K562 (cell line): ENCODE data around the gene KCNJ14. TPM values are rescaled to one million over a fixed set of nuclear protein-coding genes. Genes with fewer than 3 reads are reported as not detected.
A peak's percentile ranks its signal among the peaks of the same experiment; 100 is the strongest.

Experiments used
- ATAC-seq: fragments of 200-7000 bp; cut with Tn5 transposase; 3 replicates; pipeline ENCODE4 v1.9.1; 2020; ENCODE audit warnings: moderate library complexity
- BruUV-seq: library from RNA; stranded (reverse); fragments of 400-500 nt; replicated peaks from 2 replicates; lab custom pipeline; 2021; lab: Mats Ljungman, UMichigan
- CTCF ChIA-PET: fragments of 300-600 bp; formaldehyde crosslinking; extraction: SDS; loops from one replicate; lab custom pipeline; 2021; ENCODE audit warnings: low intra/inter-chr PET ratio; lab: Yijun Ruan, JAX
- POLR2A ChIA-PET: fragments of 300-600, 350-650 bp; sonication (Branson Sonifier 250); formaldehyde crosslinking; extraction: SDS; loops from one replicate; lab custom pipeline; 2021; ENCODE audit warnings: antibody characterized with exemption, inconsistent platforms; lab: Yijun Ruan, JAX
- DNase-seq, 4 experiments: peaks; one replicate each; pipeline versions ENCODE4 v3.0.0 to v3.0.0-alpha.2; 2011 to 2018; ENCODE audit warnings: low spot score in 3 of 4, mixed read lengths in 3 of 4; ENCODE audit errors: extremely low read depth in 1 of 4
- FAIRE-seq: peaks from 2 replicates; lab custom pipeline; 2011; peaks lifted over from hg19 to GRCh38; lab: Jason Lieb, UNC
- H2AFZ ChIP-seq: 2 replicates; pipeline ENCODE4 v1.6.0; 2011; ENCODE audit warnings: low read depth, low read length, control low read depth, inconsistent platforms
- H3K27ac ChIP-seq: fragments of 200-600 bp; 3 replicates; pipeline ENCODE4 v1.8.0; 2011; ENCODE audit warnings: low read depth, mild to moderate bottlenecking, control low read depth, inconsistent platforms, low read length, moderate library complexity, mixed read lengths; ENCODE audit errors: extremely low read depth
- H3K27me3 ChIP-seq, 2 experiments: fragments of 300-600 bp in 1 of 2; 2 replicates in 1 of 2; 3 replicates in 1 of 2; pipeline versions ENCODE4 v1.6.0 to v1.8.0; 2011; ENCODE audit warnings: inconsistent platforms in 2 of 2, low read length in 2 of 2, mild to moderate bottlenecking in 1 of 2, mixed read lengths in 1 of 2, moderate library complexity in 1 of 2; ENCODE audit not compliant: control insufficient read depth in 2 of 2, insufficient read depth in 2 of 2
- H3K36me3 ChIP-seq: fragments of 300-600 bp; 3 replicates; pipeline ENCODE4 v1.8.0; 2011; ENCODE audit warnings: mild to moderate bottlenecking, low read length, inconsistent platforms; ENCODE audit not compliant: control insufficient read depth, insufficient read depth
- H3K4me1 ChIP-seq, 2 experiments: fragments of 200-600 bp in 1 of 2; replicated peaks in 1 of 2; 2 replicates in 1 of 2; 3 replicates in 1 of 2; pipeline versions ENCODE4 v1.5.1 to v1.8.0; 2011; ENCODE audit warnings: inconsistent platforms in 2 of 2, low read length in 2 of 2, mild to moderate bottlenecking in 1 of 2, mixed read lengths in 1 of 2, moderate library complexity in 1 of 2; ENCODE audit not compliant: control insufficient read depth in 2 of 2, insufficient read depth in 2 of 2
- H3K4me2 ChIP-seq: 2 replicates; pipeline ENCODE4 v1.6.1; 2011; ENCODE audit warnings: low read length, control low read depth, inconsistent platforms, mixed read lengths; ENCODE audit not compliant: insufficient read depth
- H3K4me3 ChIP-seq: fragments of 200-600 bp; sonication (generic), shearing (Covaris generic); 2 replicates; pipeline ENCODE4 v1.5.1; 2016; ENCODE audit warnings: control low read depth, inconsistent platforms
- H3K79me2 ChIP-seq: fragments of 200-600 bp; 3 replicates; pipeline ENCODE4 v1.8.0; 2011; ENCODE audit warnings: low read length, inconsistent platforms; ENCODE audit not compliant: control insufficient read depth, insufficient read depth
- H3K9ac ChIP-seq, 2 experiments: 2 replicates each; pipeline versions ENCODE4 v1.6.0 to v1.6.1; 2011; ENCODE audit warnings: low read depth in 2 of 2, low read length in 2 of 2, control low read depth in 1 of 2, inconsistent platforms in 1 of 2, mild to moderate bottlenecking in 1 of 2, mixed read lengths in 1 of 2; ENCODE audit not compliant: insufficient read depth in 1 of 2
- H3K9me1 ChIP-seq: one replicate; pipeline ENCODE4 v1.6.0; 2011; ENCODE audit warnings: inconsistent platforms, mild to moderate bottlenecking, low read length, moderate library complexity; ENCODE audit not compliant: control insufficient read depth, insufficient read depth
- H3K9me3 ChIP-seq: replicated peaks from 2 replicates; pipeline ENCODE4 v1.5.1; 2011; ENCODE audit warnings: low read depth, low read length, inconsistent platforms; ENCODE audit not compliant: control insufficient read depth, insufficient read depth
- H4K20me1 ChIP-seq: replicated peaks from 2 replicates; pipeline ENCODE4 v1.6.1; 2011; ENCODE audit warnings: low read length, inconsistent platforms, mixed read lengths; ENCODE audit not compliant: control insufficient read depth, insufficient read depth
- CBX5 ChIP-seq: IDR thresholded peaks from 2 replicates; pipeline ENCODE4 v1.6.1; 2014; ENCODE audit warnings: low read depth, borderline replicate concordance
- POLR2A ChIP-seq: fragments of 450-650 bp; conservative IDR thresholded peaks from 2 replicates; pipeline ENCODE4 v1.6.1; 2016
- POLR2G ChIP-seq: fragments of 200-400 bp; formaldehyde crosslinking; IDR thresholded peaks from 2 replicates; pipeline ENCODE4 v1.6.1; 2017; ENCODE audit warnings: low read depth, mild to moderate bottlenecking, antibody characterized with exemption, low read length, moderate library complexity
- RAD51 ChIP-seq: fragments of 450-650 bp; IDR thresholded peaks from 2 replicates; pipeline ENCODE4 v1.7.1; 2016; ENCODE audit warnings: low read depth, mild to moderate bottlenecking, borderline replicate concordance
- SAFB ChIP-seq: fragments of 200-400 bp; formaldehyde crosslinking; IDR thresholded peaks from 2 replicates; pipeline ENCODE4 v1.6.1; 2017; ENCODE audit warnings: low read depth, low read length, borderline replicate concordance
- SUPT5H ChIP-seq: fragments of 450-650 bp; IDR thresholded peaks from 2 replicates; pipeline ENCODE4 v1.6.1; 2016
- ZNF436 ChIP-seq: fragments of 250-450, 450-650 bp; sonication (Bioruptor Pico); formaldehyde crosslinking; IDR thresholded peaks from 2 replicates; pipeline ENCODE4 v1.7.0; 2020; ENCODE audit warnings: mild to moderate bottlenecking
- WGBS: fragments of 100-300 bp; shearing (Covaris generic); methylation state at CpG from one replicate; pipeline ENCODE4 v1.1.6; 2016; ENCODE audit warnings: low coverage, mixed read lengths; ENCODE audit not compliant: insufficient coverage; ENCODE audit errors: missing lambda C conversion rate; 5-methylcytosine and 5-hydroxymethylcytosine counted together
- in situ Hi-C: fragments of 300-500 bp; cut with MboI; formaldehyde crosslinking; loops from 4 replicates; pipeline ENCODE4 v1.15.0; 2018; ENCODE audit warnings: inconsistent platforms, mixed read lengths
- intact Hi-C: fragments of 100-400 bp; cut with micrococcal nuclease; formaldehyde crosslinking; loops from 2 replicates; pipeline ENCODE4 v1.14.2; 2022
- polyA plus RNA-seq, 8 experiments: library from polyadenylated mRNA; depleted of rRNA in 4 of 8; stranded (reverse) in 5 of 8; unstranded in 3 of 8; fragments of >200 nt; fragmentation: Nextera tagmentation in 2 of 8; fragmentation: Illumina TruSeq in 1 of 8; extraction: Ambion mirVana in 2 of 8; extraction: Trizol in 1 of 8; gene quantifications; 2 replicates each; pipeline versions ENCODE4 v1.2.1 to v1.2.3, GENCODE V29; 2011 to 2014; ENCODE audit warnings: inconsistent platforms in 1 of 8, missing spikeins in 1 of 8
- total RNA-seq, 7 experiments: library from RNA; depleted of rRNA in 6 of 7; stranded (reverse); fragments of >200 nt in 6 of 7; fragmentation: Illumina TruSeq in 2 of 7; extraction: Trizol in 2 of 7; gene quantifications; 2 replicates each; pipeline versions ENCODE4 v1.2.1 to v1.2.3, GENCODE V29; 2011 to 2021; ENCODE audit warnings: low replicate concordance in 1 of 7
- TF ChIP-seq, protein P1 (sequence below): fragments of 450-650 bp; formaldehyde crosslinking; IDR thresholded peaks from 2 replicates; pipeline ENCODE4 v1.4.0; 2020; ENCODE audit warnings: mild to moderate bottlenecking, moderate library complexity
- TF ChIP-seq, protein P2 (sequence below): sonication (generic); formaldehyde crosslinking; IDR thresholded peaks from 2 replicates; pipeline ENCODE4 v1.8.0; 2022; ENCODE audit warnings: mild to moderate bottlenecking, low read depth, missing genetic modification reagents
- TF ChIP-seq, protein P3 (sequence below): fragments of 450-650 bp; IDR thresholded peaks from 2 replicates; pipeline ENCODE4 v1.6.1; 2014; ENCODE audit warnings: low read depth, mild to moderate bottlenecking, moderate library complexity, borderline replicate concordance

The KCNJ14 gene
- total and polyA plus RNA-seq, 9 of the 15 experiments (the other 6 are each of a cell fraction or from before 2014, with no cell fraction given), result 0.15 to 1.6 (median 0.49) TPM

DNA sequence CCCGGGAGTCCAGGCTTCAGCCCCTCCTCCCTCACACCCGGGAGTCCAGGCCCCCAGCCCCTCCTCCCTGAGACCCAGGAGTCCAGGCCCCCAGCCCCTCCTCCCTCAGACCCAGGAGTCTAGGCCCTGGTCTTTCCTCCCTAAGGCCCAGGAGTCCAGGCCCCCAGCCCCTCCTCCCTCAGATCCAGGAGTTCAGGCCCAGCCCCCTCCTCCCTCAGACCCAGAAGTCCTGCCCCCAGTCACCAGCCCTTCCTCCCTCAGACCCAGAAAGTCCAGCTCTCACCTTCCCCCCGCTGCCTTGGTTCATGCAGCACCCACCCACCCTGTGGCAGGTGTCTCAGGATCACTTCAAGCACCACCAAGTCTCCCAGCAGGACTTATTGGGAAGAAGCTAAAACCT is 27.9 kb downstream of the KCNJ14 start:
- Histone ChIP-seq H3K9me3 (no peaks in the 10 kb centered on the region), H3K9me1 (no peaks in the 10 kb centered on the region), H3K36me3 (peaks cover 14% of the 10 kb centered on the region; the same call in 1 of the 3 replicates), H3K79me2 (no peaks in the 10 kb centered on the region), H2AFZ (no peak overlapping the region), H3K27me3 (no peaks in the 10 kb centered on the region), H3K4me3 (no peak overlapping the region), H3K9ac (no peak overlapping the region), H3K4me2 (no peak overlapping the region), H3K27ac (no peak overlapping the region), H3K4me1 (peaks cover 0 to 19% of the 10 kb centered on the region in 2 experiments; a peak in 2 of 5 replicates), H4K20me1 (no peaks in the 10 kb centered on the region)
- in situ Hi-C loops, result no loop called here
- intact Hi-C loops, result no loop called here
- ChIA-PET POLR2A (no interaction called here), CTCF (no interaction called here)
- DNase-seq (no peak), ATAC-seq (no peak), FAIRE-seq (no peak)
- WGBS, result no CpG with 5 or more reads among the region's 3 CpGs
- no TSS peak for BruUV-seq
- TF ChIP-seq POLR2G (peak; percentile 44; the same call in 1 of the 2 replicates), RAD51 (no peak)

DNA sequence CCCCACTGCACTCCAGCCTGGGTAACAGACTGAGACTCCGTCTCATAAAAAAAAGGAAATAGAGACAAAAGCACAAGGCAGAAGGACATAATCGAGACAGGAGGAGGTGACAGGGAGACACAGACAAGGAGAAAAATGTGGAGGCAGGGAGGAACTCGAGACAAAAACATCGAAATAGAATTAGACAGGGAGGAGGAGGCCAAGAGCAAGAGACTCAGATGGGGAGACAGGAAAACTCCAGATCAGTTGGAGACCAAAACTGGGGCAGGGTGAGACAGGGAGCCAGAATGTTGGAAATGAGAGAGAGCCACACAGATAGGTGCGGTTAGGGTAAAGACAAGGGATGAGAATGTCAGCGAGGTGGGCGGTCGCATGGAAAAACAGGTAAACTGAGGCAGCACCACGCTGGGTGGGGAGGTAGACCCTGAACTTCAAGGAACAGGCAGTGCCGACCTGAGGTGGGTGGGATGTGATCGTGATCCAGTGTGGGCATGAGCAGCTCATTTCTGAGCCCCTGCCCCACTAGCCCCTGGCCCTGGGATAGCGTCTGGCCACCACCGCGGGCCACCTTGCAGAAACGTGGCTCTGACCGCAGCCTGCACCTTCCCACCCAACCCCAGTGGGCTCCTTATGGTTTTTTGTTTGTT is 29.0 kb downstream of the KCNJ14 start:
- 73% methylated on average over 16 of the region's 16 CpGs for WGBS
- ATAC-seq (no peak), FAIRE-seq (no peak), DNase-seq (no peak)
- peaks cover 9% of the 10 kb centered on the region; the same call in 1 of the 3 replicates for H3K36me3 ChIP-seq
- peaks cover 0 to 16% of the 10 kb centered on the region in 2 experiments; a peak in 2 of 5 replicates for H3K4me1 ChIP-seq
- H3K4me2 ChIP-seq, result no peak overlapping the region
- CTCF ChIA-PET, result no interaction called here
- H3K27me3 ChIP-seq, result no peaks in the 10 kb centered on the region
- H3K27ac ChIP-seq, result no peak overlapping the region
- H3K9ac ChIP-seq, result no peak overlapping the region
- no TSS peak for BruUV-seq
- H3K9me3 ChIP-seq, result no peaks in the 10 kb centered on the region
- H3K4me3 ChIP-seq, result no peak overlapping the region
- H2AFZ ChIP-seq, result no peak overlapping the region
- no peaks in the 10 kb centered on the region for H4K20me1 ChIP-seq
- POLR2A ChIA-PET, result interaction anchor here (0.7 kb wide), 1 partner anchor 239 kb away, joined by 3 read pairs; no protein-coding TSS in a partner anchor
- in situ Hi-C loops (no loop called here), intact Hi-C loops (no loop called here)
- H3K79me2 ChIP-seq, result no peaks in the 10 kb centered on the region
- no peaks in the 10 kb centered on the region for H3K9me1 ChIP-seq
- TF ChIP-seq, protein P1, sequence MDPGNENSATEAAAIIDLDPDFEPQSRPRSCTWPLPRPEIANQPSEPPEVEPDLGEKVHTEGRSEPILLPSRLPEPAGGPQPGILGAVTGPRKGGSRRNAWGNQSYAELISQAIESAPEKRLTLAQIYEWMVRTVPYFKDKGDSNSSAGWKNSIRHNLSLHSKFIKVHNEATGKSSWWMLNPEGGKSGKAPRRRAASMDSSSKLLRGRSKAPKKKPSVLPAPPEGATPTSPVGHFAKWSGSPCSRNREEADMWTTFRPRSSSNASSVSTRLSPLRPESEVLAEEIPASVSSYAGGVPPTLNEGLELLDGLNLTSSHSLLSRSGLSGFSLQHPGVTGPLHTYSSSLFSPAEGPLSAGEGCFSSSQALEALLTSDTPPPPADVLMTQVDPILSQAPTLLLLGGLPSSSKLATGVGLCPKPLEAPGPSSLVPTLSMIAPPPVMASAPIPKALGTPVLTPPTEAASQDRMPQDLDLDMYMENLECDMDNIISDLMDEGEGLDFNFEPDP, result no peak
- TF ChIP-seq ZNF436 (no peak), POLR2G (peak; percentile 68), CBX5 (no peak), POLR2A (peak; percentile 55; the same call in 1 of the 2 replicates), SUPT5H (0 out of 2 replicates have a peak, but pooled peaks have one; percentile 40), SAFB (no peak)
- TF ChIP-seq, protein P2, sequence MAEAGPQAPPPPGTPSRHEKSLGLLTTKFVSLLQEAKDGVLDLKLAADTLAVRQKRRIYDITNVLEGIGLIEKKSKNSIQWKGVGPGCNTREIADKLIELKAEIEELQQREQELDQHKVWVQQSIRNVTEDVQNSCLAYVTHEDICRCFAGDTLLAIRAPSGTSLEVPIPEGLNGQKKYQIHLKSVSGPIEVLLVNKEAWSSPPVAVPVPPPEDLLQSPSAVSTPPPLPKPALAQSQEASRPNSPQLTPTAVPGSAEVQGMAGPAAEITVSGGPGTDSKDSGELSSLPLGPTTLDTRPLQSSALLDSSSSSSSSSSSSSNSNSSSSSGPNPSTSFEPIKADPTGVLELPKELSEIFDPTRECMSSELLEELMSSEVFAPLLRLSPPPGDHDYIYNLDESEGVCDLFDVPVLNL (CRISPR knock-in tag), result no peak
- TF ChIP-seq, protein P3, sequence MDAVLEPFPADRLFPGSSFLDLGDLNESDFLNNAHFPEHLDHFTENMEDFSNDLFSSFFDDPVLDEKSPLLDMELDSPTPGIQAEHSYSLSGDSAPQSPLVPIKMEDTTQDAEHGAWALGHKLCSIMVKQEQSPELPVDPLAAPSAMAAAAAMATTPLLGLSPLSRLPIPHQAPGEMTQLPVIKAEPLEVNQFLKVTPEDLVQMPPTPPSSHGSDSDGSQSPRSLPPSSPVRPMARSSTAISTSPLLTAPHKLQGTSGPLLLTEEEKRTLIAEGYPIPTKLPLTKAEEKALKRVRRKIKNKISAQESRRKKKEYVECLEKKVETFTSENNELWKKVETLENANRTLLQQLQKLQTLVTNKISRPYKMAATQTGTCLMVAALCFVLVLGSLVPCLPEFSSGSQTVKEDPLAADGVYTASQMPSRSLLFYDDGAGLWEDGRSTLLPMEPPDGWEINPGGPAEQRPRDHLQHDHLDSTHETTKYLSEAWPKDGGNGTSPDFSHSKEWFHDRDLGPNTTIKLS, result no peak
